ENCODE data around the gene STK16.
"Not testable (repeated sequence)": the region's sequence is repeated elsewhere in the genome, so short reads cannot be mapped to it uniquely, and the experiment has no call there.

STK16 gene

DNA sequence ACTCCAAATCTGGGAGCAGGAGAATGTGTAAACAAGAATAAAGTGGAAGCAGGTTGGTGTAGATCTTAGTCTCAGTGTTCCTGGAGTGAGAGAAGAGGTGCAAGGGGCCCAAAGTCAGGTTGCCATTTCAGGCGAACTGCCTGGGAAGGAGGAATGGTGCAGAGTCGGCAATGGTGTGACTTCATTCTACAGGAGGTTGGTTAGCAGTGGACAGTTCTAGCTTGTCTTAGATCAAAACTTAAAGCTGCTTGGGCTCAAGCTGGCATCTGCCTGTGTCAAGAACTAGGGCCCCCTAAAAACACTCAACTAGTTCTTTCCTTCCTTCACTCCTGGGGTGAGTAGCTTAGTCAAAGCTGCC is 3.5 kb downstream of the STK16 start:
- ATAC-seq = no peak
- Mint-ChIP-seq H3K9me3 (no peaks in the 10 kb centered on the region), H3K27ac (peak overlapping the region; percentile 89), H3K4me3 (peak overlapping the region; percentile 77), H3K27me3 (no peaks in the 10 kb centered on the region), H3K4me1 (peaks cover 75% of the 10 kb centered on the region), H3K36me3 (peaks cover 54% of the 10 kb centered on the region)

DNA sequence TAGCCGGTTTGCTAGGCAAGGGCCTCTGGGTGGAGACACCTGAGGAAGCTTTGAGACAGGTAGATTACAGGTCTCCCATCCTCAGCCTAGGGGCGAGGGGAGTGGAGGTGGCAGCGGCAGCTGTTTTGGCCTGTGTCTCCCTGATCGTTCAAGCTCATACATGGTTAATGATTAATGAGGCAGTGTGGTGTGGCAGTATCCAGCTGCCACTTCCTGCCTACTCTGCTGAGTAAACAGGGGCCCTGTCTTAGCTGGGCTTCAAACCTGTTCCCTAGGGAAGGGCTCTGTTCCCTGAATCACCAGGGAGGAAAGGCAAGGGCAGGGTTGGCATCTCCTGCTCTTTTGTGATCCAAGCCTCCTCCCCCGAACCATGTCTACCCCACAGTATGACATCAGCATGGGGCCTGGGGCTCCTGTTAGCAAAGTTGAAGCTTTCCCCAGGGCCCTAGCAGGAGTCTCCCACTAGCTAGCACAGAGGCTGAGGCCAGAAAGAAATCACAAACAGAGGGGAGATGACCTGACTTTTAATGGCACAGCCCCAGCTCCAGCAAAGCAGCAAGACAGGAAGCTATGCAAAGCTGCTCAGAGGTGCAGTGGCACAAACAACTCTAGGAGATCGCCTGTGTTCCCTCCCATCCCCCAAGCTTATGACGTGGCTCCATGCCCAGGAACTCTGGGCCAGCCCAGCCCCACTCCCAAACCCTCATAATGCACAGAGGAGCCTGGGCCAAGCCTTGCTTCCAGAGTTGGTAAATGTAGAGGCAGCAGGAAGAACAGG is 4.1 kb downstream of the STK16 start:
- H3K9me3 Mint-ChIP-seq = no peaks in the 10 kb centered on the region
- H3K27me3 Mint-ChIP-seq = no peaks in the 10 kb centered on the region
- peak; percentile 31 for ATAC-seq
- H3K27ac Mint-ChIP-seq = peak overlapping the region; percentile 89
- H3K4me1 Mint-ChIP-seq = peaks cover 75% of the 10 kb centered on the region
- H3K4me3 Mint-ChIP-seq = peak overlapping the region; percentile 77
- peaks cover 54% of the 10 kb centered on the region for H3K36me3 Mint-ChIP-seq

GRCh38 chr2:219250049-219250781 is 4.9 kb downstream of the STK16 start:
- peaks cover 75% of the 10 kb centered on the region for H3K4me1 Mint-ChIP-seq
- no peaks in the 10 kb centered on the region for H3K9me3 Mint-ChIP-seq
- ATAC-seq = no peak
- no peaks in the 10 kb centered on the region for H3K27me3 Mint-ChIP-seq
- H3K4me3 Mint-ChIP-seq = peak overlapping the region; percentile 77
- peak overlapping the region; percentile 89 for H3K27ac Mint-ChIP-seq
- H3K36me3 Mint-ChIP-seq = peaks cover 54% of the 10 kb centered on the region

- H3K36me3 Mint-ChIP-seq = peaks cover 54% of the 10 kb centered on the region
- H3K4me3 Mint-ChIP-seq = peak overlapping the region; percentile 77
- no peak for ATAC-seq
- no peaks in the 10 kb centered on the region for H3K27me3 Mint-ChIP-seq
- peaks cover 66% of the 10 kb centered on the region for H3K4me1 Mint-ChIP-seq
- no peaks in the 10 kb centered on the region for H3K9me3 Mint-ChIP-seq
- peak overlapping the region; percentile 91 for H3K27ac Mint-ChIP-seq
These were observed 6.4 kb downstream of the STK16 start for GRCh38 chr2:219251656-219252055.

DNA sequence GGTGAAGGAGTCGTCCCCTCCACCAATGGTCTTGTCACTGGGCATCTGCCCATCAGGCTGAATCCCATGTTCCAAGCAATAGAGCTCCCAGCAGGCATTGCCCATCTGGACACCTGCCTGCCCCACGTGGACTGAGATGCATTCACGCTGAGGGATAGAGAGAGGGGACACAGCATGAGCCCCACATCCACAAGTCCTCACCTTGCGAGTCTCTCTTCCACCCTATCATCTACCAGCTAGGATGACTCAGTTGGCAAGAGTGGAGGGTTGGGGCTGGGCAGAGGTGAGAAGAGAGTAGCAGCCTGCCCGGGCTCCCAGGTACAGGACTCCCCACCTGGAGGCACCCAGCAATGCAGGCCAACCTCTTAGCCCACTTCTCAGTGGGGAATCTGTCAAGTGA is 6.8 kb downstream of the STK16 start:
- Mint-ChIP-seq H3K27me3 (no peaks in the 10 kb centered on the region), H3K27ac (peak overlapping the region; percentile 91), H3K4me1 (peaks cover 61% of the 10 kb centered on the region), H3K9me3 (no peaks in the 10 kb centered on the region), H3K36me3 (peaks cover 54% of the 10 kb centered on the region), H3K4me3 (peak overlapping the region; percentile 77)
- ATAC-seq = no peak

- Mint-ChIP-seq H3K4me3 (peak overlapping the region; percentile 77), H3K27ac (peak overlapping the region; percentile 91), H3K4me1 (peaks cover 57% of the 10 kb centered on the region), H3K27me3 (no peaks in the 10 kb centered on the region), H3K9me3 (no peaks in the 10 kb centered on the region), H3K36me3 (peaks cover 54% of the 10 kb centered on the region)
- ATAC-seq = no peak
These were observed 7.3 kb downstream of the STK16 start for GRCh38 chr2:219252570-219252899.

DNA sequence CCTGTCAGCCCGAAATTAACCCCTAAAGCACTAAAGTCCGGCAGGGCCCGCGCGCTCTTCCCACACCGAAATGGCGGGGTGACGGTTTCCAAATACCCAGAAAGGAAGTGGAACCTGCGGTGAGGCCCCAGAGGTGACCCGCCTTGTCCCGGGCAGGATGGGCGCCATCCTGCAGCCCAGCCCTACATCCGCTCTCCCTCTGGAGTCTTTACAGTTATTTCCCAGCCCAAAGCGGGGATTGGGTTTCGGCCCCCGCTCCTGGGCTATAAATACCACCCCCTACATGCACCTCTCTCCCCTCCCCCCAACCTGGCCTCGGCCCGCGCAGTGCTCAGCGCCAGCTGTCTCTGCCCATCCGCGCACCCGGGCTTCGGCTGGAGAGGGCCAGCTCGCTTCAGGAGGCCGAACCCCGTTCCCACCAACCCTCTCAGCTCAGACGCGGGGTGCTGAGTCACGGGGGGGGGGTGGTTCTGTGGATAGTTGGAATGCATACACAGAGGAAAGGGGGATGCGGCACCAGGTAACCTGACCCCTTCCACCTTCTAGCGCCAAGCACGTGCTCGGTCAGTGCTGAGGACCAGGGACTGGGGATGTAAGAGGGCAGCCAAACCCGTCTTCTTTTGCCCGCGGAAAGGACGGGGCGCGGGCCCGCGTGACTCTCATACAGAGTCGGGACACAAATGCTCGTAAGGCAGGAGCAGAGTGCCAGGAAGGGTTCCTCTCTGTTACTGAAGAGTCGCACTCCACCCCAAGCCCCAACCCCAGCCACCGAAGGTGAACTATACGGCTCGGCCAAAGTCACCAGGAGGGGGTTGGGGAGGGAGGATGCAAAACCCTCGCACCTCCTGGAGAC is 7.8 kb downstream of the STK16 start, which contains the start of gene TUBA4B:
Gene TUBA4B (plus strand): TSS at position 344 of the 853 bp plus-strand sequence. CDS start 165 bp downstream, at position 509.
- Mint-ChIP-seq H3K27ac (peak within 1 kb of the TSS; percentile 91), H3K27me3 (no peaks in the 10 kb centered on the region), H3K36me3 (peaks cover 51% of the 10 kb centered on the region), H3K4me1 (peaks cover 51% of the 10 kb centered on the region), H3K4me3 (peak within 1 kb of the TSS; percentile 77), H3K9me3 (no peaks in the 10 kb centered on the region)
- peak; percentile 40 for ATAC-seq

DNA sequence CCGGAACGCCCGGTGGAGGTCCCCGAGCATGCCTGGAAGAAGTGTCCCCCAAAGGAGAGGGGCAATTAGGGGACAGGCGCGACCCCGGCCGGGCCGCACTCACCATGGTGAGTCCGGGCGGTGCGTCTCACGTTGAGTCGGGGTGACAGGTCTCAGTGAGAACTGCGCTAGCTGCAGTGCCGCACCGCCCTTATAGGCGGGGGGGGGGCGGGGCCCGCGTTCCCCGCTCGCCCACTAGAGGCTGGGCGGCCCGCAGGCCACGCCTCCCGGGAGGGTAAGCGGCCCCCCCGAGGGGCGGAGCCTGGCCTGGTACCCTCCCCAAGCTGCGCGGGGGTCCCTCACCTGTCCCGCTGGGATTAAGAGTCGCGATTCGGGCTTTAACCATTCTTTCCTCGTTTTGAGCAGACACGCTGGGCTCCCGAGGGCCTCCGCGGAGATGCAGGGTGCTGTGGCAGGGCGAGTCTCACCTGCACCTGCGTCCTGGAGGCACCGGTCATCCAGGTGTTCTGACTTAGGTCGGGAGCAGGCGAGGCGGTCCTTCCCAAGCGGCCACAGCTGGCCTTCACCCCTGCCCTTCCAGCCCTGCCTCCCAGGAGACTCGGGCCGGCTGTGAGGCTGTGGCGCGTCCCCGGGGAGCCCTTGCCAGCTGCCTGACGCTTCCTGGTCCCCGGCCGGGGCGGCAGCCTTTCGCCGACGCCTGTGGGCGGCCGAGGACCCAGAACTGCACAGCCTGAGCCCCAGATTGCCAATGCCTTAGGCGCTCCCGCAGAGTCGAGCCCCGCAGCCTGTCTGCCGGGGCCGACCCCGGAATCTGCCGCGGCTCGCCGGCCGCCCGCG is 8.7 kb downstream of the STK16 start, which contains the start of gene TUBA4A:
Gene TUBA4A (minus strand): TSS at position 166 of the 837 bp plus-strand sequence. CDS start 60 bp downstream, at position 106.
- Mint-ChIP-seq H3K27ac (peak within 1 kb of the TSS; percentile 91), H3K36me3 (peaks cover 42% of the 10 kb centered on the region), H3K9me3 (no peaks in the 10 kb centered on the region), H3K4me3 (peak within 1 kb of the TSS; percentile 77), H3K4me1 (peaks cover 42% of the 10 kb centered on the region), H3K27me3 (no peaks in the 10 kb centered on the region)
- peak; percentile 87 for ATAC-seq

DNA sequence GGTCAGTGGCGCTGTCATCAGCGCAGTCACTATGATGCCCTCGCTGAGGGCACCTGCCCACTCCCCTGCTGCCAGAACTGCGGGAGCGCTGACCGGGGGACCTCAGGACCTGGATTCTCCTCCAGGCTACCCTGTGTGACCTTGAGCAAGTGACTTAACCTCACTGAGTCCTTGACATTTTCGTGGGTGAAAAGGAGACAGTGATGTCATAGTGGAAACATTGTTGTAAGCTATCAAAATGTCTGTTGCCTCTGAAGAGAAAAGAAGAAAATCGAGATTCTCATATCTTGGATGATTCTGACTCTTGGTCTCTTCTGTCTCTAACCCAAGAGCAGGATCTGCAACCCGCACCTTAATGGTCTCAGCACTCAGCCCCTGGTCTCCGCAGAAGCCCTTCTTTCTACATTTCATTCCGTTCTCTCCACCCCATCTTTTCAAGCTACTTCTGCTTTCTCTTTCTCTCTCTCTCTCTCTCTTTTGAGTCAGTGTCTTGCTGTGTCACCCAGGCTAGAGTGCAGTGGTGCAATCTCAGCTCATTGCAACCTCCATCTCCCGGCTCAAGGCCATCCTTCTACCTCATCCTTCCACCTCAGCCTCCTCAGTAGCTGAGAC is 9.4 kb downstream of the STK16 start:
- peaks cover 40% of the 10 kb centered on the region for H3K36me3 Mint-ChIP-seq
- peaks cover 35% of the 10 kb centered on the region for H3K4me1 Mint-ChIP-seq
- no peaks in the 10 kb centered on the region for H3K9me3 Mint-ChIP-seq
- ATAC-seq = peak; percentile 60
- H3K4me3 Mint-ChIP-seq = peak overlapping the region; percentile 77
- H3K27me3 Mint-ChIP-seq = no peaks in the 10 kb centered on the region
- H3K27ac Mint-ChIP-seq = peak overlapping the region; percentile 91

- not testable (repeated sequence) for H3K4me3 Mint-ChIP-seq, H3K9me3 Mint-ChIP-seq, H3K4me1 Mint-ChIP-seq, ATAC-seq, H3K36me3 Mint-ChIP-seq, H3K27ac Mint-ChIP-seq, H3K27me3 Mint-ChIP-seq
These were observed 13.7 kb downstream of the STK16 start for GRCh38 chr2:219258942-219259341.

DNA sequence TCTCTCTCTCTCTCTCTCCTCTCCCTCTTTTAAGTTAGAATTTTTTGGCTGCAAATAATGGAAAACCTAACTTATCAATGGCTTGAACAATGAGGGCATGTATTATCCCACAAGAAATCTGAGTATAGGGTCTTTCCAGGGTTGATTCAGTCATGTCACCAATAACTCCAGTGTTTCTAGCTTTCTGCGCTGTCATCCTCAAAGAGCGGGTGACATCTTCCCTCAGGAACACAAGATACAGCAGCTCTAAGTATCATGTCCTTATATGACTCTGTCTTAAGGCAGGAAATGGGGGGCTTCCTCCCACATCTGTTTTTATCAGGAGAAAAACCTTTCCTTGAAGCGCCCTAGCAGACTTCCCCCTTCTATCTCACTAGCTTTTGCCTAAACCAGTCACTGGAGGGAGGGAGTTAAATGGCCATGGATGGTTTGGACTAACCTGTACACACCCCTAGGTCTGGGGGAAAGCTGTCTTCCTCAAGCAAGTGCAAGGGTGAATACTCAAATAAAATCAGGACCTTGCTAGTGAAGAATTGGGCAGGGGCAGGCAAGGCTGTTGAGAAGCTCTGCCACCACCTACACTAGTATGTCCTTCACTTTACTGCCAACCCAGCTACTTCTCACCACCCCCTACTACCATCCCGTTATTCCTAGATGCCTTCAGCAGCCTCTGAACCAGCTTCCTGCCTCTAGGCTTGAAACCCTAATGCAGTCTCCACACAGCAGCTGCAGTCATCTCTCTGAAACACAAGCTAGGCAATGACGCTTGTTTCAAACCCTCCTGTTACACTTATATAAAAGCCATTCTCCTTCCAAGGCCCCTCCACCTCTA is 16.0 kb downstream of the STK16 start:
- H3K27ac Mint-ChIP-seq = no peak overlapping the region
- no peaks in the 10 kb centered on the region for H3K4me1 Mint-ChIP-seq
- H3K4me3 Mint-ChIP-seq = no peak overlapping the region
- no peak for ATAC-seq
- no peaks in the 10 kb centered on the region for H3K27me3 Mint-ChIP-seq
- H3K36me3 Mint-ChIP-seq = peaks cover 7% of the 10 kb centered on the region
- H3K9me3 Mint-ChIP-seq = no peaks in the 10 kb centered on the region

DNA sequence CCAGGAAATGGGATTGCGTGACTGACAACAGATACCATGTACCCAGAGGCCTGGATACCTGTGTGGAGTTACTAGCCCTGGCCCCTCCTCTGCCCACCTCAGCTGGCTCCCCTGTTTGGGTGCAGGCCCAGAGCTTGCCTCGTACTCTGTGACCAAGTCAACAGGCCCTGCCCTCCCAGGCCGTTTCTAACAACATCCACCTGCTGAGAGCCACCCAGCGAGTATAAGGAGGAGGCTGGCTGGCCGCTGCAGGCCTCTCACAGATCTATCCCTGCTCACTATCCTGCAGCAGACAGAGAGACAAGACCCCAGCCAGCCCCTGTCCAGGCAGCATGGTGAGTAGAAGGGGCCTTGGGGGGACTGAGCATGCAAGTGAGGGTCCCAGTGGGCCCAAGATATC is 21.0 kb downstream of the STK16 start:
- no peaks in the 10 kb centered on the region for H3K27me3 Mint-ChIP-seq

GRCh38 chr2:219266886-219267285 is 21.6 kb downstream of the STK16 start:
- Mint-ChIP-seq H3K4me3 (no peak overlapping the region), H3K36me3 (no peaks in the 10 kb centered on the region), H3K4me1 (peaks cover 16% of the 10 kb centered on the region), H3K9me3 (no peaks in the 10 kb centered on the region), H3K27ac (no peak overlapping the region), H3K27me3 (no peaks in the 10 kb centered on the region)
- ATAC-seq = peak; percentile 12

More for the DNA sequence above, 21.0 kb downstream of the STK16 start:
- H3K36me3 Mint-ChIP-seq = no peaks in the 10 kb centered on the region
- H3K27ac Mint-ChIP-seq = no peak overlapping the region
- no peak overlapping the region for H3K4me3 Mint-ChIP-seq
- peaks cover 9% of the 10 kb centered on the region for H3K4me1 Mint-ChIP-seq
- no peak for ATAC-seq
- no peaks in the 10 kb centered on the region for H3K9me3 Mint-ChIP-seq

All from stimulated activated memory B cell treated with anti-CD40 and anti-IgM and Interleukin-4, amounts not matched to agents 10 μg/mL and 1 μg/mL and 100 μg/mL, for 72 hours (primary cell).